ENCODE data around the gene LPCAT3.
"Not testable (repeated sequence)": the region's sequence is repeated elsewhere in the genome, so short reads cannot be mapped to it uniquely, and the experiment has no call there.

LPCAT3 gene

DNA sequence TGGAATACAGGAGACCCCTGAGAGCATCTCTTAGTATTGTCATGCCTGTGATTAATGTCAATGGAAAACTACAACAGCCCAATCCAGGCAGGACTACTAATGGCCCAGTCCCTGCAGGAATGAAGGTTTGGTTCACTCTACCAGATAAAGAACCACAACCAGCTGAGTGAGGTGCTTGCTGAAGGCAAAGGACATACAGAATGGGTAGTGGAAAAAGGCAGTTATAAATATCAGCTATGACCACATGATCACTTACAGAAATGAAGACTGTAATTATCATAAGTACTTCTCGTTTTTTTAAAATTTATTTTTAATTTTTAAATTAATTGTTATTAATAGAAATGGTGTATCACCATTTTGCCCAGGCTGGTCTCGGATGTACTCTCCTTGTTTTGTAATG lies 17.2 kb upstream of the LPCAT3 start:
- no peak for DNase-seq

DNA sequence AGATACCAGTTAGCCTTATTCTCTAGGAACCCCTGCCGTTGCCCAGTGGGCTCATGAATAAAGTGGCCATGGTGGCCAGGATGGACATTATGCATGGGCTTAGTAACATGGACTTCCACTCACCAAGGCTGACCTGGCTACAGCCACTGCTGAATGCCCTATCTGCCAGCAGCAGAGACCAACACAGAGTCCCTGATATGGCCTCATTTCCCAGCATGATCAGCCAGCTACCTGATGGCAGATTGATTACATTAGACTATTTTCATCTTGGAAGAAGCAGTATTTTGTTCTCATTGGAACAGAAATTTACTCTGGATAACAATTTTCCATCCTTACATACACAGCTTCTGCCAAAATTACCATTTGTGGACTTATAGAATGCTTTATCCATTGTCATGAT lies 16.2 kb upstream of the LPCAT3 start:
- no peak for DNase-seq

DNA sequence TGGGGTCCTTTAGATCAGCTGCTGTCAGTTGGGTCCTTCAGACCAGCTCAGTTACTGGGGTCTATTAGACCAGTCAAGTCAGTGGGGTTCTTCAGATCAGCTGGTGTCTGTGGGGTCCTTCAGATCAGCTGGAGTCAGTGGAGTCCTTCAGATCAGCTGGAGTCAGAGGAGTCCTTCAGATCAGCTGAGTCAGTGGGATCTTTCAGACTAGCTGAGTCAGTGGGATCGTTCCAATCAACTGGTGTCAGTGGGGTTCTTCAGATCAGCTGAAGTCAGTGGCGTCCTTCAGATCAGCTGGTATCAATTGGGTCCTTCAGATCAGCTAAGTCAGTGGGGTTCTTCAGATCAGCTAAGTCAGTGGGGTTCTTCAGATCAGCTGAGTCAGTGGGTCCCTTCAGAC lies 14.7 kb upstream of the LPCAT3 start:
- no peak for DNase-seq

DNA sequence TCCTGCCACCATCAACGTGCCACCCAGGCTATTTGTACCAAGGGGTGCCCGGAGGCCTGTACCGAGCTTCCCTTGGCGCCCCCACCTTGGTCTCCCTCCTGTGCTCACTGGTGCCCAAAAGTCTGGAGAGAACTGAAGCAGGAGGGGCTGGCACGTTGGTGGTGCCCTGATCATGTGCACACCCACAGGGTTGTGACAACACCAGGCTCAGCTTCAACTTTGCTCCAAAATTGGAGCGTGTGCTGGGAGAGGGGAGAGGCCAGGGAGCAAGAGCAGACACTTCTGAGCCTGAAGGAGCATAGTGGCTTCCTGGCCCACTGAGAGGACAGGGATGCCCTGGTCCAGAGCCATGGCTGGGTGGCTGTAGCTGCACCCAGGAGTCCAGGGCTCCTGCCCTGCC lies 13.0 kb upstream of the LPCAT3 start:
- no peak for DNase-seq

DNA sequence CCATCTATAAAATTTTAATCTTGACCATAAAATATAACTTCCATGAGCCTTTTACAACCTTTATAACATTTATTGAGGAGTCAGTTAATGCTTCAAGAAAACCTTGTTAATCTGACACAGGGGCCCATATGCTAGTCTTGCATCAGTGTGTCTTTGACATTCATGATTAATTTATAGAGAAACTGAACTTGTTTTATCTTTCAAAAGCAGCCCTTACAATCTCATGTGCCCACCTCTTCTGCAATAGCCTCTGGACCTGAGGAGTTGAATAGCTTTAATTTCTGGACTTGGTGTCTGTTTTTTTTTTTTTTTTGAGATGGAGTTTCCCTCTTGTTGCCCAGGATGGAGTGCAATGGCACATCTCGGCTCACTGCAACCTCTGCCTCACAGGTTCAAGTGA lies 8.6 kb upstream of the LPCAT3 start:
- DNase-seq = no peak

DNA sequence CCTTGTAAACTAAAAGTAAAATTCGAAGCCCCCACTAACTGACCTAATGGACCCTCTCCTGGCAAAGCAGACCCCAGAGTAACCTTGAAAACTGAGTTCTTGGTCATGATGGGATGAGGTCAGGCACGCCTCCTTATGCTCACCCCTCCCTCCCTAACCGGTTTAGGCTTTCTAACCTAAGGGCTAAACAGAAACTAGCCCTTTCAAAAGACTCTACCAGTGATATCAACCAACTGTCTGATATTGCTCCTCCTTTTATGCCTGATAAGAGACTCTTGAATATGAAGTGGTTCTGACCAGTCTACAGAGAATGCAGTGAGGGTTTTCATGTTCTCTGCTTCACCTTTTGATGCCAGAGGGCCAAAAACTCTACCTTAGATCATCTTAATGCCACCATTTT lies 4.8 kb upstream of the LPCAT3 start:
- DNase-seq = no peak

DNA sequence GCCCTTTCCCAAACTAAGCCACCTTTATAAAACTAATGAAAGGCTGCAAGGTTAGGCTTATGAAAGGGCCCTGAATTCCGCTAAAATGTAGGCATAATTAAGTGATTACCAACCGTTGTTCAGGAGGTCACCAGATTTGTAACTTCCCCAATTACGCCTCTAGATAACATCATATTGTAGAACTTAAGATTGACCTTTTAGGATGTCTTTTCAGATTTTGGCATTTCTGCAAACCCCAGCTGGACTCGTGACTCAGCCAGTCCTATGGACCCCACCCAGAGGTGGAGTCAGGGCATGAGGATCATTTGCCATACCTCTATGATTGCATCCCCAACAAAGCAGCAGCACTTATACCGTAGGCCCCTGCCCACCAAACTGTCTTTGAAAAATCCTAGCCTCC lies 3.7 kb upstream of the LPCAT3 start:
- no peak for DNase-seq

DNA sequence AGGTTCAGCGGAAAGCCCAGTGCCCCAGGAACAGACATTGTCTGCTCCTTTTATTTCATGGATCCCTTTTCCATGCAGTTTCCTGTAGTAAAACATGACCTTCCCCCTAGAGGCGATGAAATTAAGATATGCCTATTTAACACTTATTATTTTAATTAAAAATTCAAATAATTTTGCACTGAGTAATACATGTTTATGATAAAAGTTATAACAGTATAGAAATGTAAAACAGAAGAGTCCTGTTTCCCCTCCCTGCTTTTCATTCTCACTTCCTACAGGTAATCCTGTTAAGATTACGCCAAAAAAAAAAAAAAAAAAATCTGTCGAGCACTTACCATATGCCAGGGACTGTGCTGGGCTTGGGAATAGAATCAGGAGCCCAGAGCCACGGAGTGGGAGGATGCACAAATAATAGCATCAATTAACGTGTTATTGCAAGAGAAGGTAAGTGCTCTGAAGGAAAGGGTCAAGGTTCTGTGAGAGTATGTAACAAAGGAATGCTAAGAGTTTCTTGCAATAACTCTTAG lies 830 bp upstream of the LPCAT3 start:
- DNase-seq = no peak

DNA sequence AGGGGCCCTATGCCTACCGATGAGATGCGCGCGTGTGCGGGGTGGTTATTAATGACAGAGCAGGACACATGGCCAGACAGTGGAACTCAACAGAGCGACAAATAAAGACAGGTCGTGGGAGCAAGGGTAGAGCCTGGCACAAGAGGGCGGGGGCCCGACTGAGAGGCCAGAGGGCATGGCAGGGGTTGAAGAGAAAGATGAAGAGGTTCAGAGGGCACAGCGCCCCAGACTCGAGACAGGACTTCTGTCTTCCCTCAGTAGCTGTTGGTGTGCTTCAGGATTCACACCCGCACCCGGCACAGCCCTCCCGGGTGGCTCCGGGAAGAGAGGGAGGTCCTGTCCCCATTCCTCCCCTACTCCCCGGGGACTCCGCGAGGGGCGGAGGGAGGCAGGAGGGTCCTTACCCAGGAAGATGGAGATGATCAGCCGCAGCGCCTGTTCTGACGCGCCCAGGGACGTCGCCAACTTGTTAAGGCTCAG lies 366 bp downstream of the LPCAT3 start:
- peak; percentile 54 for DNase-seq

DNA sequence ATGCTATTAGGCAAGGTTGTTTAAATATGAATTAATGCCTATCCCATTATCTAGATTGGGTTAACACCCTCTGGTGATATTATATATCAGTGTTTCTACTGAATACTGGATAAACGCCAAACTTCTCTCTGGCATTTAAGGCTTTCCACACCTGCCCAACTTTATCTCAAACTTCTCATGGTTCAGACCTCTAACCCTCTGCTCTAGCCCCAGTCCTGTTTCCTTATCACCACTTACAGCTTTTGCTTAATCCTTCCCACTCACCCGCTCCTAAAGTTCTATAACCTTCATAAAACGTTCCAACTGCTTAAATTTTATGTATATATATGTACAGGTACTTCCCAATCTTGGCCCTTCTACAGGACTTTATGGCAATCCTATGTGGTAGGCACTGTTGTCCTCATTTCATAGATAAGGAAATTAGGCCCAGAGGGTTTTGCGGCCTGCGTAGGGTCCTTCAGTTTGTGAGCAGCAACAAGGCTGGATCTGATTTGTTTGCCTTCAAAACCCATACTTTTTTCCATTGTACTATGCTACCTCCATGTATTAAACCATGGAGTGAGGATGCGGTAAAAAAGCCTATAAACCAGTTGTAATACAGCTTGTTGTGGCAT lies 1.2 kb downstream of the LPCAT3 start:
- DNase-seq = no peak

DNA sequence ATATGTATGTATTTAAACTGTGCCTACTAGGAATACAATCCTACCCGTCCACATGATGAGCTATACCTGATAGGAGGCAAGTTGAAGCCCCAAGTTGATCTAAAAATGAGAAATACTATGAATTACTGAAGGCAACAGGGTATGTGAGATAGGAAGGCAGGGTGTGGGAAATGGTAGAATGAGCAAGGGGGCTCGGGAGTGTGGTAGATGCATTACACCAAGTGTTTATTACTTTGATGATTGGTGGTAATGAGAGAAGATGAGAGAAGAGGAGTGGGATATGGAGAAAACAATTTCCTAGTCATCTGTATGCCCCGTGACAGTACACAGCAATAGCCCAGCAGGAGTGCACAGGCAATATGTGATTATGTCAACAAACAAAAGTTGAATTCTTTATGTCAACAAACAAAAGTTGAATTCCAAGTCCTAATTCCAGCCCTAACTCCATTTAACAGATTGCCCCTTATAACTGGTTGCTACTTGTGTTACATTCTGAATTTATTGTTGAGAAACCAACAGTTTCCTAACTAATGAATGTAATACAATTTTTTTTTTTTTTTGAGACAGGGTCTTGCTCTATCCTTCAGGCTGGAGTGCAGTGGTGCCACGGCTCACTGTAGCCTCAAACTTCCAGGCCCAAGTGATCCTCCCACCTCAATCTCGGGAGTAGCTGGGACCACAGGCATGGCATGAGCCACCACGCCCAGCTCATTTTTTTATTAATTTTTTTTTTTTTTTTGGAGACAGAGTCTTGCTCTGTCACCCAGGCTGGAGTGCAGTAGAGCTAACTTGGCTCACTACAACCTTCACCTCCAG lies 2.5 kb downstream of the LPCAT3 start:
- no peak for DNase-seq

DNA sequence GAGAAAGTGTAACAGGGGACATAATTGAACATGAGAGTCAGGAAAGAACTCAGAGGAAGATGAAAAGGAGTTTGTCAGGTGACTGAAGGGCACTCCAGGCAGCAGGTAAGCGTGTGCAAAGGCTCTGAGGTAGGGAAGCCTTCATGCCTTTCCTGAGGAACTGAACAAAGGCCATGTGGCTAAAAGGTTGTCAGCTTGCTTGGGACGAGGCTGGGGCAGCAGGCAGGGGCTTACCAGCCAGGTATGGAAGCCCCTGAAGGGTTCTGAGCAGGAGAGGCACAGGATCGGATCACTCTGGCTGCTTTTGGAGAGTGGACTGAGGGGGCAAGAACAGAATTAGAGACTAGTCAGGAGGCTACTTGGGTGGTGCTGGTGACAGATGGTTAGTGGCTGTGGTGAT lies 5.2 kb downstream of the LPCAT3 start:
- DNase-seq = no peak

DNA sequence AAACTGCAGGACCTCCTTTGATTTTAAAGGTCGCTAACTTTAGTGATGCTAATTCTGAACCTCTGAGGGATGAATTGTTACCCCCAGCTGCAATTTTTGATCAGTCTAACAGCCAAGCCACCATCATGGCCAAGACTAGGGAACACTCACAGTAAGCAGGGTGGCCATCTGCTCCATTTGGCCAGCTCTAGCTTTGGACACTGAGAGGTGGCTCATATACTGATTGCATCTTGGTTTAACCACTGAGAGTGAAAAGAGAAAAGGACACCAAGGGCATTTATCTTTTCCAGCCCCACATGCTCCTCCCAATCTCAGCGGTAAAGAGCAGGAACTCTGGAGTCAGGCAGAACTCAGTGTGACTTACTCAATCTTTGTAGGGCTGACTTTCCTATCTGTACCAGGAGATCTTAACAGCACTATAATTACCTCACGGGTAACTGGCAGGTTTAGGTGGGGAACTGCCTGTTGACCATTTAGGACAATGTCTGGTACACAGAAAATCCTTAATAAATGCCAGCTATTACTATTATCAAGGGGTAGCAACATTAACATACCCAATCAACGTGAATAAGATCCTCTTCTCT lies 6.2 kb downstream of the LPCAT3 start:
- DNase-seq = no peak

DNA sequence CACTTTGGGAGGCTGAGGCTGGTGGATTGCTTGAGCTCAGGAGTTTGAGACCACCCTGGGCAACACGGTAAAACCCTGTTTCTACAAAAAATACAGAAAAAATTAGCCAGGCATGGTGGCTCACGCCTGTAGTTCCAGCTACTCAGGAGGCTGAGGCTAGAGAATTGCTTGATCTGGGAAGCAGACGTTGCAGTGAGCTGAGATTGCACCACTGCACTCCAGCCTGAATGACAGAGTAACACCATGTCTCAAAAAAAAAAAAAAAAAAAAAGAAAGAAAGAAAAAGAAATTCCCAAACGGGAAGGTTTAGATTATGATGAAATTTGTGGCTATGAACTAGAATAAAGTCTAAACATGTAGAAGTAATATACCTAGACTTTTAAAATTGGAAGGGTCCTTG lies 6.9 kb downstream of the LPCAT3 start:
- not testable (repeated sequence) for DNase-seq

DNA sequence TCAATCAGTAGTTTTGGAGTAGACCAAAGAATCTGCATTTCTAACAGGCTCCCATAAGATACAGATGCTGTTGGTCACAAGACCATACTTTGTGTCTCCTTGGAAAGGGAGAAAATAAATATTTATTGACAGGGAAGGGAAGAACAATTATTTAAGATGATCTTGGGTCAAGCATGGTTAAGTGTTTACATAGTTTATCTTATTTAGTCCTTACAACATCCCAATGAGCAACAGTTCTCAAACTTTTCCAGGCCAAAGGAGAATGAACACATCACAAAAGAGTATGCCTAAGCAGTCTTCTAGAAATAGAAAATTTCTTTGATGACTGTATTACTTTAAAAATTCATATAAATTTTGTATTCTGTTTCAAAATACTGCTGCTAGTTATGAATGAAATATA lies 8.8 kb downstream of the LPCAT3 start:
- no peak for DNase-seq

DNA sequence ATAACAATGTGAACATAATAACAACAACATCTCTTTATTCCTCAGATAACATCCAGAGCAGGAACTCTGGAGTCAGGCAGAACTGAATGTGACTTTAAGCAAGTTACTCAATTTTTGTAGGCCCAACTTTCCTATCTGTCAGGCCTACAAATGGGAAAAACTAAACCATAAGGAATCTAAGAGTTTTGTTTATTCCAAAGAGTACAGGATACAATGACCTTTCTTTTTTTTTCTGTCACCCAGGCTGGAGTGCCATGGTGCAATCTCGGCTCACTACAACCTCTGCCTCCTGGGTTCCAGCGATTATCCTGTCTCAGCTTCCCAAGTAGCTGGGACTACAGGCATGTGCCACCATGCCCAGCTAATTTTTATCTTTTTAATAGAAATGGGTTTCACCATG lies 9.4 kb downstream of the LPCAT3 start:
- no peak for DNase-seq

DNA sequence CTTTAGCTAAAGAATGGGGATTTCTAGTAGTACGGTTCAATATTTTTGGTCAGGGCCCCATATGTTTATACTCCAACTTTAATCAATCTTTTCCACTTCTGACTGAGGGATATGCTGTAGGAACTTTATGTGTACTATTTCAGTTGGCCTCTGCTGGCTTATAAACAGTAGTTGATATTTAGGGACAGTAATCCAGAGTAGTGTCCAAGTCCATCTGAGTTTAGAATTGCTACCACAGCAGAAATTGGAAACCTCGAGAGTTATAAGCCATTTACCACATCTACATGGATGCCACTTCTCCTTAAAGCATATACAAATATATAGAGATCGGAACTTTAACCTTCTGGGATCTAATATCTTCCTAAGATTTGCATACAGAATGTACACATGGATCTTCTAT lies 11.6 kb downstream of the LPCAT3 start:
- no peak for DNase-seq

DNA sequence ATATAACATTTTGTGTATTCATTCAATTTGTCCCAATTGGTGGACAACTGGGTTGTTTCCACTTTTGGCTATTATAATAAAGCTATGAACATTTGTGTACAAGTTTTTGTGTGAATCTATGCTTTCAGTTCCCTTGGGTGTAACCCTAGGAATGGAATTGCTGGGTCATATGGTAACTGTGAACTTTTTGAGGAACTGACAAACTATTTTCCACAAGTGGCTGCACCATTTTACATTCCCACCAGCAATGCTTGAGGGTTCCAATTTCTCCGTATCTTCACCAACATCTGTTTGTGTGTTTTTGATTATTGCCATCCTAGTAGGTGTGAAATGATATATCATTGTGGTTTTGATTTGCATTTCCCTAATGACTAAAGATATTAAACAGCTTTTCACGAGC lies 13.0 kb downstream of the LPCAT3 start:
- no peak for DNase-seq

DNA sequence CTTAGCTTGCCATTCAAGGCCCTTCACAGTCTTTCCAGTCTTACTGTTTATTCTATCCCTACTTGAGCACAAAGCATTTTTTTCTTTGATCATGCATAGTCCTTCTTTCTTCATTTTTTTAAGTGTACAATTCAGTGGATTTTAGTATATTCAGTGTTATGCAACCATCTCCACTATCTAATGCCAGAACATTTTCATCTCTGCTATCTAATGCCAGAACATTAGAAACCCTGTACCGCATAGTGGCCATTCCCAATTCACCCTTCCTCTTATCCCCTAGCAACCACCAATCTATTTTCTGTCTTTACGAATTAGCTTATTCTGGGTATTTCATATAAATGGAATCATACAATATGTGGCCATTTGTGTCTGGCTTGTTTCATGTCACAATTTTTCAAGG lies 13.4 kb downstream of the LPCAT3 start:
- no peak for DNase-seq

DNA sequence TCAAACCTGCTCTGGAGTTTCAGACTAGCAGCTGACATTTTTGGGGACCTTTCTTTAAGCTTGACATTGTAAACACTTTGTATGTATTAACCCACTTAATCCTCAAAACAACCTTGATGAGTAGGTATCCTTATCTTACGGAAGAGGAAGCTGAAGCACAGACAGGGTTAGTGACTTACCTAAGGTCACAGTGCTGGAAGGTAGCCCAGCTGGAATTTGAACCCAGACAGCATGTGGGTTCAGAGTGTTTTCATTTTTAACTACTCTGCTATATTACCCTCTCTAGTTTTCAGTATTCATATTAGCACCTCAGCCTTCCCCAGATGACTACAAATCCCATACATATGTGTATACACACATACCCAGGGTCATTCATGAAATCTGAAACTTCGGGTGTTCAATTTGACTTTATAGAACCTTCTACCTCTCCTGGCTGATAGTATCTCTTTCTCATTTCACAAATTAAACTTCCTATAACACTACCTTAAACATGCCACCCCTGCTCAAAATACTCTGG lies 13.9 kb downstream of the LPCAT3 start:
- DNase-seq = no peak

DNA sequence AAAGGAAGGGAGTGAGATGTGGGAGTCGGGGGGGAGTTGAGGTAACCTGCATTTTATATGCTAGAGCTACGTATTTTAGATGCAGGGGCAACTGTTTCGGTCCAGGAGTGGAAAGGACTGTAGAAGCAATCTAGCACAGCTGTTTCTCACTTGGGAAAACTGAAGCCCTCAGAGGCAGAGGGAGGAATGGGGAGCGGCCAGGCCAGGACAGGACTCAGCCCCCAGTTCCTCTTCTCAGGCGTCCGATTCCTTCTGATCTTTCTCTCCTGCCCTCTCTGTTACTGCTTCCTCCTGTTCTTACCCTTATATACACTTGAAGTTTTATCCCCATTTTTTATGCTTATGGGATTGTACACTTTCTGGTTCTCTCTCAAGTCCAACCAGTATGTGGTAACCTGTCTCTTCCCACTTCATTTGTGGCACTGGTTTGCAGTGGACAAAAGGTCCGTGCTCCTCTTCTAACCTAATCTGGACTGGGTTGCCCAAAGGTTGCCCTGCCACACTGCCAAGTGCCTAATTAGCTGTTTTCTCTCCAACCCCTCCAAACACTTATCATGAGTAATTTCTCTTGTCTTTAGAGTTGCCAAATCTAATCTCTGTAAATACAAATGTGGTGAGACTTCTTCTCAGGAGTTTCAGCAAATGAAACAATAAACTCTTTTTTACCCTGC lies 16.2 kb downstream of the LPCAT3 start:
- no peak for DNase-seq

DNA sequence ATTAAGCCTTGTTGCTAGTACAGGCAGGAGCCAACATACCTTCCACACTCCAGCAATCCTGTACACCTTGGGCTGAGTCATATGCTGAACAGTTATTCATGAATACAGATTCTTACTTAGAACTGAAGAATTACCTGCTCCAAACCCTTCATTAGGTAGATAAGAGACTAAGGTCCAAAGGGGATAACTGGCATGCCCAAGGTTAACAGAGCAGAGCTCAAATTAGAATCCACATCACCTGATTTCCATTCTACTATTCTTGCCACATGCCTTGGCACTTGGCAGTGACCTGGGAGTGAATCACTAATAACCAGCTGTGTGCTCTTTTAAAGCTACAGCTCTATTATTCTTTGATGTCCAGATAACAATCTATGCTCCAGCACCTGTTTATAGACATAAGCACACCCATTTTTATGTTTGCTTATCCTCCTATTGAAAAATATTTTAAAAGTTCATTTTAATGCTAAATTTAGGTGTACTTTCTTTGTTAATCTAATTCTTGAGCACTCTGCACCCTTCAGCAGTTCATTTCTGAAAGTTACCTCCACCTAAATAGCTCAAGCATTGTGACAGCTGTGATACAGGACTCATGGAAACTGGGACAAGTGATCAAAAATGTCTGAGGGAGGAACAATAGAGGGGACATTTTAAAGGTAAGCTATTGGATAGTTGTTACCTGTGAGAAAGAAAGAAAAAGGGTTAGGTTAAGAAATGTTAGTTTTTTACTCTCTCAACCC lies 19.4 kb downstream of the LPCAT3 start:
- DNase-seq = no peak

DNA sequence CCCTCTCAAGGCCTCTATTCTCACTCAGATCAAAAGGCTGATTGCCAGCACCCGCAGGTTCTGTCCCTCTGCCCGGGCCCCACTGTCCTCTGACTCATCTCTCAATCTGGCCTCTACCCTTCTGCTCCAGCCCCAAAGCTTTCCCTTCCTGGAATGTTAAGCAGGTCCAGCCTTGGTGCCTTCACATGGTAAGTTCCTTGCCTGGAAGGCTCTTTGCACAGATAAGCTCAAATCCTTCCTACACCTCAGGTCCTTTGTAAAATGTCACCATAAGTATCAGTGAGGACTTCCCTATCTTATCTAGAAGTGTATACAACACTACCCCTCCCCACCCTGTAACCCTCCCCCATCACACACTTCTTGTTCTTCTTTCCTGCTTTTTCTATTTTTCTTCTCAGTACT lies 22.2 kb downstream of the LPCAT3 start:
- DNase-seq = no peak

All from KG1 (cell line).